IMR-90 (cell line): ENCODE measurements around the gene PXT1.

ENCODE experiments used
- BHLHE40 ChIP-seq: fragments of 150-350 bp; IDR thresholded peaks from 2 replicates; pipeline ENCODE4 v1.6.1; 2016; ENCODE audit warnings: mild to moderate bottlenecking, low read depth, low read length
- CEBPB ChIP-seq: IDR thresholded peaks from 2 replicates; pipeline ENCODE4 v1.6.1; 2012; ENCODE audit warnings: low read depth, low read length, improper control_type of control experiment
- CHD1 ChIP-seq: IDR thresholded peaks from 2 replicates; pipeline ENCODE4 v1.6.1; 2012; ENCODE audit warnings: low read depth, low read length, improper control_type of control experiment
- CTCF ChIP-seq: conservative IDR thresholded peaks from 2 replicates; pipeline ENCODE4 v1.5.1; 2012; ENCODE audit warnings: mild to moderate bottlenecking, low read depth, low read length, improper control_type of control experiment
- ELK1 ChIP-seq: fragments of 150-350 bp; IDR thresholded peaks from 2 replicates; pipeline ENCODE4 v1.6.1; 2016; ENCODE audit warnings: low read depth, mild to moderate bottlenecking, low read length, moderate library complexity, borderline replicate concordance
- MAFK ChIP-seq: IDR thresholded peaks from 2 replicates; pipeline ENCODE4 v1.6.1; 2012; ENCODE audit warnings: low read depth, low read length, improper control_type of control experiment
- MAZ ChIP-seq: IDR thresholded peaks from 2 replicates; pipeline ENCODE4 v1.6.1; 2012; ENCODE audit warnings: low read depth, mild to moderate bottlenecking, low read length, improper control_type of control experiment, moderate library complexity, borderline replicate concordance
- MXI1 ChIP-seq: IDR thresholded peaks from 2 replicates; pipeline ENCODE4 v1.6.1; 2012; ENCODE audit warnings: low read depth, mild to moderate bottlenecking, low read length, moderate library complexity, borderline replicate concordance
- POLR2A ChIP-seq: IDR thresholded peaks from 2 replicates; pipeline ENCODE4 v1.6.1; 2012; ENCODE audit warnings: mild to moderate bottlenecking, low read depth, low read length
- RAD21 ChIP-seq: IDR thresholded peaks from 2 replicates; pipeline ENCODE4 v1.6.1; 2012; ENCODE audit warnings: low read length, improper control_type of control experiment
- RCOR1 ChIP-seq: IDR thresholded peaks from 2 replicates; pipeline ENCODE4 v1.6.1; 2012; ENCODE audit warnings: mild to moderate bottlenecking, low read length, improper control_type of control experiment; ENCODE audit not compliant: insufficient replicate concordance
- RFX5 ChIP-seq: IDR thresholded peaks from 2 replicates; pipeline ENCODE4 v1.8.0; 2012; ENCODE audit warnings: low read depth, mild to moderate bottlenecking, low read length, moderate library complexity
- SMC3 ChIP-seq: fragments of 150-350 bp; IDR thresholded peaks from 2 replicates; pipeline ENCODE4 v1.6.1; 2016; ENCODE audit warnings: low read depth, mild to moderate bottlenecking, antibody characterized with exemption, low read length, moderate library complexity
- USF2 ChIP-seq: fragments of 150-350 bp; IDR thresholded peaks from 2 replicates; pipeline ENCODE4 v1.6.1; 2017; ENCODE audit warnings: mild to moderate bottlenecking, antibody characterized with exemption, low read length, low read depth

- TF ChIP-seq CTCF (no peak), USF2 (no peak), MXI1 (no peak), RCOR1 (no peak), CEBPB (no peak), POLR2A (no peak), CHD1 (no peak), ELK1 (no peak), RAD21 (no peak), MAZ (no peak), BHLHE40 (no peak), SMC3 (no peak), MAFK (no peak), RFX5 (no peak)
These were observed 40.2 kb downstream of the PXT1 start for GRCh38 chr6:36402481-36402880.
